Fibroblast of lung (primary cell): ENCODE measurements around the gene AMMECR1. TPM values are rescaled to one million over a fixed set of nuclear protein-coding genes. Genes with fewer than 3 reads are reported as not detected.
A peak's percentile ranks its signal among the peaks of the same experiment; 100 is the strongest.

Source experiments
- DNase-seq, 2 donors: peaks; one replicate each; pipeline versions ENCODE4 v3.0.0 to v3.0.0-alpha.2; 2010; ENCODE audit warnings: low read depth in 2 of 2
- H2AFZ ChIP-seq: 2 replicates; pipeline ENCODE4 v1.5.1; 2012; ENCODE audit warnings: low read length, control low read depth, inconsistent platforms
- H3K27ac ChIP-seq: 2 replicates; pipeline ENCODE4 v1.5.1; 2011; ENCODE audit warnings: low read length, control low read depth; ENCODE audit not compliant: insufficient read depth
- H3K27me3 ChIP-seq: 2 replicates; pipeline ENCODE4 v1.5.1; 2011; ENCODE audit warnings: mild to moderate bottlenecking, low read length; ENCODE audit not compliant: control insufficient read depth, insufficient read depth
- H3K36me3 ChIP-seq: 2 replicates; pipeline ENCODE4 v1.5.1; 2011; ENCODE audit warnings: low read length; ENCODE audit not compliant: control insufficient read depth, insufficient read depth
- H3K4me1 ChIP-seq: 2 replicates; pipeline ENCODE4 v1.5.1; 2011; ENCODE audit warnings: low read length; ENCODE audit not compliant: control insufficient read depth, insufficient read depth; ENCODE audit errors: extremely low read depth
- H3K4me2 ChIP-seq: 2 replicates; pipeline ENCODE4 v1.5.1; 2011; ENCODE audit warnings: low read length, control low read depth; ENCODE audit not compliant: insufficient read depth; ENCODE audit errors: extremely low read depth
- H3K4me3 ChIP-seq, 4 experiments: fragments of 200-600 bp in 1 of 4; sonication (generic) in 1 of 4; replicated peaks in 1 of 4; 2 replicates each; pipeline ENCODE4 v1.5.1; 2011 to 2016; ENCODE audit warnings: low read length in 4 of 4, low read depth in 3 of 4, mild to moderate bottlenecking in 3 of 4, control low read depth in 2 of 4, inconsistent platforms in 1 of 4, mixed read lengths in 1 of 4; ENCODE audit not compliant: insufficient read depth in 1 of 4; ENCODE audit errors: control extremely low read depth in 1 of 4
- H3K79me2 ChIP-seq: 2 replicates; pipeline ENCODE4 v1.5.1; 2012; ENCODE audit warnings: mild to moderate bottlenecking, low read length, inconsistent platforms; ENCODE audit not compliant: control insufficient read depth, insufficient read depth
- H3K9ac ChIP-seq: 2 replicates; pipeline ENCODE4 v1.5.1; 2011; ENCODE audit warnings: mild to moderate bottlenecking, low read length, control low read depth; ENCODE audit not compliant: insufficient read depth
- H3K9me3 ChIP-seq: 2 replicates; pipeline ENCODE4 v1.5.1; 2012; ENCODE audit warnings: low read depth, low read length; ENCODE audit not compliant: control insufficient read depth, insufficient read depth
- H4K20me1 ChIP-seq: 2 replicates; pipeline ENCODE4 v1.5.1; 2011; ENCODE audit warnings: low read length; ENCODE audit not compliant: control insufficient read depth, insufficient read depth; ENCODE audit errors: extremely low read depth
- EZH2 ChIP-seq: IDR thresholded peaks from 2 replicates; pipeline ENCODE4 v1.5.1; 2012; ENCODE audit warnings: low read length, control low read depth, mild to moderate bottlenecking; ENCODE audit errors: missing control alignments
- polyA plus RNA-seq, 2 donors: library from polyadenylated mRNA; depleted of rRNA in 1 of 2; stranded (reverse) in 1 of 2; unstranded in 1 of 2; fragments of >200 nt; gene quantifications; 2 replicates each; pipeline ENCODE4 v1.2.1, GENCODE V29; 2011 to 2012; ENCODE audit warnings: missing spikeins in 1 of 2
- total RNA-seq: library from RNA; depleted of rRNA; stranded (reverse); fragments of >200 nt; gene quantifications from 2 replicates; pipeline ENCODE4 v1.2.1, GENCODE V29; 2014
- TF ChIP-seq, protein P1 (sequence below), 2 donors: IDR thresholded peaks in 1 of 2; conservative IDR thresholded peaks in 1 of 2; 1 replicate in 1 of 2; 2 replicates in 1 of 2; pipeline ENCODE4 v1.5.1; 2011 to 2012; ENCODE audit warnings: low read length in 2 of 2, control low read depth in 1 of 2, inconsistent platforms in 1 of 2, low read depth in 1 of 2, mild to moderate bottlenecking in 1 of 2

The AMMECR1 gene
- total and polyA plus RNA-seq, 2 donors (not counting 1 experiment from before 2014, with no cell fraction given) = 7.6 to 9.2 TPM

DNA sequence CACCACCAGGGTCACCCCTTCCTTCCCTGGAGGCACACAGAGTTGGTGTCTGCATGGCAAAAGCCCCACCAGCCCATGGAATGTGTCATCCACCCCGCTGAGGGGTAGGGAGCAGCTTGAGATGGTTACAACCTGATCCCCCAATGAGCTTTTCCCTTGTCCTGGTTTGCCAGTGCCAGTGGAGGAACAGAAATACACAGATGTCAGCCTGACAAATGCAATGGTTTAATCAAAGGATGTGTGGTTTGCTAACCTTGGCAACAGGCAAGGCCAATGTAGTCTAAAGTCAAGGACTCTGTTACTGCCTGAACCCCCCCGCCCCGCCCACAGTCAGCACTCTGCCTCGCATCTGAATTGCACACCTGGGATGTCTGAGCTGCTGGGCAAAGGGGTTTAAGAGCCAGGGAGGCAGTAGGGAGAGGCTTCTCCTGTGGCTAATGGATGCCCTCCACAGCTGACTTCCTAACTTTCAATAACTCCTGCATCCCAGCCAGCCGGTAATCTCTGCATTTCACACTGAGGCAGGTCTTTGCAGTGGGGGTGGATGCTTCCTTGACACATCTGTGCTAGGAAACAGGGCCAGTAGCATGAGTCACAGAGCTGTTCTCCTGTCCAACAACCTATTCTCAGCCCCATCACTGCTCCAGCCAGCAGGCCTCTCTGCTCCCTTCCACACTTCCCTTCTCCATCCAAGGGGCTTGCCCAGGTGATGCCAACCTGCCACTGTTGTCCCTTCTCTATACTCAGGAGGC is 137.5 kb downstream of the AMMECR1 start:
- no peaks in the 10 kb centered on the region for H3K27me3 ChIP-seq
- DNase-seq = peak; percentile 55 to 89
- no peak overlapping the region for H3K9ac ChIP-seq
- H2AFZ ChIP-seq = no peak overlapping the region
- H3K4me1 ChIP-seq = peaks cover 8% of the 10 kb centered on the region
- H3K4me2 ChIP-seq = peak overlapping the region; percentile 59
- no peaks in the 10 kb centered on the region for H3K9me3 ChIP-seq
- no peaks in the 10 kb centered on the region for H3K79me2 ChIP-seq
- no peak overlapping the region for H3K4me3 ChIP-seq
- no peak for TF ChIP-seq EZH2
- TF ChIP-seq, protein P1, sequence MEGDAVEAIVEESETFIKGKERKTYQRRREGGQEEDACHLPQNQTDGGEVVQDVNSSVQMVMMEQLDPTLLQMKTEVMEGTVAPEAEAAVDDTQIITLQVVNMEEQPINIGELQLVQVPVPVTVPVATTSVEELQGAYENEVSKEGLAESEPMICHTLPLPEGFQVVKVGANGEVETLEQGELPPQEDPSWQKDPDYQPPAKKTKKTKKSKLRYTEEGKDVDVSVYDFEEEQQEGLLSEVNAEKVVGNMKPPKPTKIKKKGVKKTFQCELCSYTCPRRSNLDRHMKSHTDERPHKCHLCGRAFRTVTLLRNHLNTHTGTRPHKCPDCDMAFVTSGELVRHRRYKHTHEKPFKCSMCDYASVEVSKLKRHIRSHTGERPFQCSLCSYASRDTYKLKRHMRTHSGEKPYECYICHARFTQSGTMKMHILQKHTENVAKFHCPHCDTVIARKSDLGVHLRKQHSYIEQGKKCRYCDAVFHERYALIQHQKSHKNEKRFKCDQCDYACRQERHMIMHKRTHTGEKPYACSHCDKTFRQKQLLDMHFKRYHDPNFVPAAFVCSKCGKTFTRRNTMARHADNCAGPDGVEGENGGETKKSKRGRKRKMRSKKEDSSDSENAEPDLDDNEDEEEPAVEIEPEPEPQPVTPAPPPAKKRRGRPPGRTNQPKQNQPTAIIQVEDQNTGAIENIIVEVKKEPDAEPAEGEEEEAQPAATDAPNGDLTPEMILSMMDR (conservative IDR thresholded peaks at IDR 0.05 in 1 of 2, IDR thresholded peaks at IDR 0.05 in 1 of 2; ENCODE audit: low read depth in 1 of 2, low read length in 2 of 2) = no peak
- H4K20me1 ChIP-seq = no peaks in the 10 kb centered on the region
- H3K27ac ChIP-seq = peak overlapping the region; percentile 43
- no peaks in the 10 kb centered on the region for H3K36me3 ChIP-seq

DNA sequence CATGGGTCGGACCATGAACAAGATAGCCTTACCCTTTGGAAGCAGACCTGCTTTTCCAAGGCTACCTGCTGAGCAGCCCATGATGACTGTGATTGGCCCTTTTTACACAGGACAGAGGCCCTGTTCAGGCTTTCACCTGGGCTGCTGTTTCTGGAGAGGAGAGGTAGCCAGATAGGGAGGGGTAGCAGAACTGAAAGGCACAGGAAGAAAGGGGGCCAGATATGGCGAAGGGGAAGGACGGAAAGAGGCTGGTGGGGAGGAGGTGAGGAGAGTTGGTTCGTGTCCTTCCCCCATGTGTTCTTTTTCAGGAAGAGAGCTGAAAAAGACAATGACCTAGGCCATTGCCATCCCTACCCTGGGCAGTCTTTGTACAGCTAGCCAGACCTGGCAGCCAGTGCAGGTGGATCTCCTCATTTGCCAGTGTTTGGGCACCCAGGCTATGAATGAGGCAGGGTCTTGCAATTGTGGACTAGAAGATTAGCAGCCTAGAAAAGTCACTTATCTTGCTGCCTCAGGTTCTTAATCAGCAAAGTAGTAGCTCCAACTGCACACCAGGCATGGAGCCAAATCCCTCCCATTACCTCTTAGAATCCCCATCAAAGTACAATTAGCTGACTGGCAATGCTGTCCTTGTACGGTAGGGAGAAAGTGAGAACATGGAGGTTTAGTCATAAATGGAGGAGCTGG is 139.6 kb downstream of the AMMECR1 start:
- H3K4me1 ChIP-seq = peaks cover 12% of the 10 kb centered on the region
- no peak overlapping the region for H3K4me3 ChIP-seq
- H3K9ac ChIP-seq = no peak overlapping the region
- TF ChIP-seq, protein P1 (conservative IDR thresholded peaks at IDR 0.05 in 1 of 2, IDR thresholded peaks at IDR 0.05 in 1 of 2; ENCODE audit: low read depth in 1 of 2, low read length in 2 of 2) = no peak
- no peak for TF ChIP-seq EZH2
- peak in 1 of 2 donors; percentile 24 for DNase-seq
- no peak overlapping the region for H3K4me2 ChIP-seq
- no peaks in the 10 kb centered on the region for H3K27me3 ChIP-seq
- H3K36me3 ChIP-seq = no peaks in the 10 kb centered on the region
- no peaks in the 10 kb centered on the region for H3K79me2 ChIP-seq
- no peaks in the 10 kb centered on the region for H4K20me1 ChIP-seq
- H3K27ac ChIP-seq = no peak overlapping the region
- no peak overlapping the region for H2AFZ ChIP-seq
- H3K9me3 ChIP-seq = no peaks in the 10 kb centered on the region

- Histone ChIP-seq H3K9me3 (no peaks in the 10 kb centered on the region), H3K4me1 (peaks cover 9% of the 10 kb centered on the region), H3K4me3 (no peak overlapping the region), H3K27me3 (no peaks in the 10 kb centered on the region), H4K20me1 (no peaks in the 10 kb centered on the region), H3K9ac (no peak overlapping the region), H3K4me2 (no peak overlapping the region), H3K36me3 (no peaks in the 10 kb centered on the region), H3K79me2 (no peaks in the 10 kb centered on the region), H3K27ac (no peak overlapping the region), H2AFZ (no peak overlapping the region)
- no peak for TF ChIP-seq EZH2
- TF ChIP-seq, protein P1 (conservative IDR thresholded peaks at IDR 0.05 in 1 of 2, IDR thresholded peaks at IDR 0.05 in 1 of 2; ENCODE audit: low read depth in 1 of 2, low read length in 2 of 2) = no peak
- DNase-seq = no peak
Measured at GRCh38 chrX:110175696-110176095, 142.2 kb downstream of the AMMECR1 start.
